Panc1 (cell line): ENCODE results near the gene PPP1R1B. TPM values are rescaled to one million over a fixed set of nuclear protein-coding genes. Genes with fewer than 3 reads are reported as not detected.

Experiments
- ATAC-seq: fragments of 200-7000 bp; cut with Tn5 transposase; 2 replicates; pipeline ENCODE4 v1.9.1; 2020; ENCODE audit warnings: mild to moderate bottlenecking, moderate library complexity
- BruUV-seq: library from RNA; stranded (reverse); fragments of 400-500 nt; replicated peaks from 2 replicates; lab custom pipeline; 2021; lab: Mats Ljungman, UMichigan
- CTCF ChIA-PET: fragments of 300-600 bp; sonication (Branson Sonifier 250); formaldehyde crosslinking; loops from one replicate; lab custom pipeline; 2022; ENCODE audit warnings: antibody characterized with exemption; lab: Charles Lee
- POLR2A ChIA-PET: fragments of 300-600 bp; sonication (Branson Sonifier 250); formaldehyde crosslinking; loops from one replicate; lab custom pipeline; 2022; ENCODE audit warnings: antibody characterized with exemption; lab: Charles Lee
- DNase-seq: peaks from one replicate; pipeline ENCODE4 v3.0.0-alpha.2; 2010; ENCODE audit warnings: low read depth, low spot score
- H3K27ac ChIP-seq: 2 replicates; pipeline ENCODE4 v1.5.1; 2011; ENCODE audit warnings: mild to moderate bottlenecking, low read length, inconsistent platforms
- H3K27me3 ChIP-seq: fragments of 200-500 bp; sonication (Bioruptor generic); 2 replicates; pipeline ENCODE4 v1.6.0; 2014; ENCODE audit warnings: low read length, inconsistent platforms; ENCODE audit not compliant: control insufficient read depth, insufficient read depth
- H3K36me3 ChIP-seq: fragments of 200-500 bp; sonication (Bioruptor generic); 2 replicates; pipeline ENCODE4 v1.5.1; 2014; ENCODE audit warnings: inconsistent platforms, mild to moderate bottlenecking, low read length, moderate library complexity; ENCODE audit not compliant: control insufficient read depth, insufficient read depth
- H3K4me1 ChIP-seq: 2 replicates; pipeline ENCODE4 v1.5.1; 2011; ENCODE audit warnings: inconsistent platforms, mild to moderate bottlenecking, low read length, moderate library complexity; ENCODE audit not compliant: control insufficient read depth, insufficient read depth
- H3K4me3 ChIP-seq, 2 experiments: 2 replicates each; pipeline ENCODE4 v1.5.1; 2011 to 2012; ENCODE audit warnings: low read depth in 2 of 2, low read length in 2 of 2, mild to moderate bottlenecking in 2 of 2, inconsistent platforms in 1 of 2, moderate library complexity in 1 of 2
- H3K9me3 ChIP-seq: fragments of 200-500 bp; sonication (Bioruptor generic); 2 replicates; pipeline ENCODE4 v1.5.1; 2014; ENCODE audit warnings: low read depth, mild to moderate bottlenecking, inconsistent platforms, low read length, moderate library complexity; ENCODE audit not compliant: control insufficient read depth, insufficient read depth
- POLR2AphosphoS5 ChIP-seq: IDR thresholded peaks from 2 replicates; pipeline ENCODE4 v1.6.1; 2012; ENCODE audit warnings: mild to moderate bottlenecking, low read depth, low read length, moderate library complexity
- SIN3A ChIP-seq: IDR thresholded peaks from 2 replicates; pipeline ENCODE4 v1.6.1; 2012; ENCODE audit warnings: low read depth, mild to moderate bottlenecking, low read length, moderate library complexity, borderline replicate concordance; ENCODE audit not compliant: insufficient read depth
- TCF7L2 ChIP-seq: IDR thresholded peaks from 2 replicates; pipeline ENCODE4 v1.6.1; 2011; ENCODE audit warnings: mild to moderate bottlenecking, low read depth, low read length, inconsistent platforms
- in situ Hi-C: cut with HindIII; loops from 2 replicates; pipeline ENCODE4 v1.10.0; 2016; ENCODE audit warnings: low sequenced_read_pairs, low pct_unique_long_range_greater_than_20kb
- intact Hi-C: fragments of 100-400 bp; cut with micrococcal nuclease; formaldehyde crosslinking; loops from one replicate; pipeline ENCODE4 v1.10.0; 2022; ENCODE audit not compliant: unreplicated experiment
- total RNA-seq: library from RNA; stranded (reverse); gene quantifications from one replicate; pipeline ENCODE4 v1.2.1, GENCODE V29; 2021; ENCODE audit not compliant: unreplicated experiment
- TF ChIP-seq, protein P1 (sequence below), 2 experiments: IDR thresholded peaks; 2 replicates each; pipeline ENCODE4 v1.6.1; 2011 to 2012; ENCODE audit warnings: low read depth in 2 of 2, control low read depth in 1 of 2, low read length in 1 of 2, mild to moderate bottlenecking in 1 of 2, moderate library complexity in 1 of 2; ENCODE audit not compliant: insufficient read depth in 1 of 2
- TF ChIP-seq, protein P2 (sequence below): fragments of 450-650 bp; IDR thresholded peaks from 2 replicates; pipeline ENCODE4 v1.5.1; 2017; ENCODE audit warnings: mild to moderate bottlenecking

PPP1R1B gene
- total RNA-seq, 1 experiment from 2014 or later = 45.7 TPM

DNA sequence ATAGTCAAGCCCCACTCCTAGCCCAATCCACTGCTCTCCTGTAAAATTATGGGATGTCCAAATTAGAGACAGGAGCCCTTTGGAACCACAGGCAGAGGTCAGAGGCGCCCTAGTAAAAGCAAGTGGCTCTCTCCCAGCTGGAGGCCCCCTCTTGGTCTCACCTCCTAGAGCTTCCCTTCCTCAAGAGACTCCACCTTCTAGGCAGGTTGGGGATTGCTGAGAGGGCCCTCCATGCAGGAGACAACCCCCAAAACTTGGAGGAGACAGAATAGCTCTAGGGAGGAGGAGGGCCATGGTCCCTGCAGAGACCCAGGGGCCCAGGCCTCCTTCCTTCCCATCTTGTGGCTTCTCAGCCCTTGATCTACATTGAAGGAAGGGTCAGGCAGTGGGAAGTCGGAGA is 48.5 kb upstream of the PPP1R1B start:
- ChIA-PET POLR2A (interaction anchor here (0.6 kb wide), 1 partner anchor 10 kb away, joined by 3 read pairs; no protein-coding TSS in a partner anchor), CTCF (no interaction called here)
- in situ Hi-C loops = no loop called here

DNA sequence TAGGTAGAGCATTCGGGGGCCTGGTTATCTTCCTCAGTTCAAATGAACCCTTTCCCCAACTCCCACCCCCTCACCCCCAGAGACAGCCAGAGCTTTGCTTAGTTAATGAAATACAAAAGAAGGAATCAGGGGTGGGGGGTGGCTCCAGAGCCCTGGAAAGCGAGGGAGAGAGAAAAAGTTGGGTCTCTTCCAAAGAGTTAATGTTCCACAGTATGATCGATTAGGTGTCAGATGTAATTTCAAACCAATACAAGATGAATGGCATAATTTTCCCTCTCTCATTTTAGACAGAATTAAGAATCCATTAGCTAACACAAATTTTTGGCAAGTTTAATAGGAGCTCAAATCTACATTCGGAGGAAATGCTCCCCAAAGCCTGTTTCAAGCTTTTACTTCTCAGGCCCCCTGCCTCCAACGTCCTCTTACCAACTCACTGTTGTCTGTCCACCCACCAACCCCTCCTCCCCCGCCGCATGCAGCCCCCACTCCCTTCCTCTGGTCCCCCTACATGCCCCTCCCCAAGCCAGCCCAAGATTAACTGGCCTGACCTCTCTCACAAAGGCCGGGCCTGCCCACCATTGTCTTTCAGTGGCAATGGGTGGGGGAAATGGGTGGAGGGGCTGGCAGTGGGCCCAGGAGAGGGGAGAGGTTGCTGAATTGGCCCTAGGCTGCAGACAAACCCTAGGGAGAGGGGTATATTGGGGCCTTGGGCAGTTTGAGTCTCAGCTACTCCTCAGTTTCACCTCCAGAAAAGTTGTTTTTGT is 47.3 kb upstream of the PPP1R1B start:
- ChIA-PET CTCF (interaction anchor here (1.1 kb wide), 1 partner anchor 32 kb away, joined by 3 read pairs; no protein-coding TSS in a partner anchor), POLR2A (no interaction called here)
- H3K4me1 ChIP-seq = no peaks in the 10 kb centered on the region
- H3K36me3 ChIP-seq = no peaks in the 10 kb centered on the region
- TF ChIP-seq SIN3A (no peak), POLR2AphosphoS5 (no peak), TCF7L2 (no peak)
- TF ChIP-seq, protein P1, sequence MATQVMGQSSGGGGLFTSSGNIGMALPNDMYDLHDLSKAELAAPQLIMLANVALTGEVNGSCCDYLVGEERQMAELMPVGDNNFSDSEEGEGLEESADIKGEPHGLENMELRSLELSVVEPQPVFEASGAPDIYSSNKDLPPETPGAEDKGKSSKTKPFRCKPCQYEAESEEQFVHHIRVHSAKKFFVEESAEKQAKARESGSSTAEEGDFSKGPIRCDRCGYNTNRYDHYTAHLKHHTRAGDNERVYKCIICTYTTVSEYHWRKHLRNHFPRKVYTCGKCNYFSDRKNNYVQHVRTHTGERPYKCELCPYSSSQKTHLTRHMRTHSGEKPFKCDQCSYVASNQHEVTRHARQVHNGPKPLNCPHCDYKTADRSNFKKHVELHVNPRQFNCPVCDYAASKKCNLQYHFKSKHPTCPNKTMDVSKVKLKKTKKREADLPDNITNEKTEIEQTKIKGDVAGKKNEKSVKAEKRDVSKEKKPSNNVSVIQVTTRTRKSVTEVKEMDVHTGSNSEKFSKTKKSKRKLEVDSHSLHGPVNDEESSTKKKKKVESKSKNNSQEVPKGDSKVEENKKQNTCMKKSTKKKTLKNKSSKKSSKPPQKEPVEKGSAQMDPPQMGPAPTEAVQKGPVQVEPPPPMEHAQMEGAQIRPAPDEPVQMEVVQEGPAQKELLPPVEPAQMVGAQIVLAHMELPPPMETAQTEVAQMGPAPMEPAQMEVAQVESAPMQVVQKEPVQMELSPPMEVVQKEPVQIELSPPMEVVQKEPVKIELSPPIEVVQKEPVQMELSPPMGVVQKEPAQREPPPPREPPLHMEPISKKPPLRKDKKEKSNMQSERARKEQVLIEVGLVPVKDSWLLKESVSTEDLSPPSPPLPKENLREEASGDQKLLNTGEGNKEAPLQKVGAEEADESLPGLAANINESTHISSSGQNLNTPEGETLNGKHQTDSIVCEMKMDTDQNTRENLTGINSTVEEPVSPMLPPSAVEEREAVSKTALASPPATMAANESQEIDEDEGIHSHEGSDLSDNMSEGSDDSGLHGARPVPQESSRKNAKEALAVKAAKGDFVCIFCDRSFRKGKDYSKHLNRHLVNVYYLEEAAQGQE (IDR thresholded peaks at IDR 0.05; ENCODE audit: insufficient read depth in 1 of 2, low read depth in 2 of 2, low read length in 1 of 2) = no peak
- TF ChIP-seq, protein P2, sequence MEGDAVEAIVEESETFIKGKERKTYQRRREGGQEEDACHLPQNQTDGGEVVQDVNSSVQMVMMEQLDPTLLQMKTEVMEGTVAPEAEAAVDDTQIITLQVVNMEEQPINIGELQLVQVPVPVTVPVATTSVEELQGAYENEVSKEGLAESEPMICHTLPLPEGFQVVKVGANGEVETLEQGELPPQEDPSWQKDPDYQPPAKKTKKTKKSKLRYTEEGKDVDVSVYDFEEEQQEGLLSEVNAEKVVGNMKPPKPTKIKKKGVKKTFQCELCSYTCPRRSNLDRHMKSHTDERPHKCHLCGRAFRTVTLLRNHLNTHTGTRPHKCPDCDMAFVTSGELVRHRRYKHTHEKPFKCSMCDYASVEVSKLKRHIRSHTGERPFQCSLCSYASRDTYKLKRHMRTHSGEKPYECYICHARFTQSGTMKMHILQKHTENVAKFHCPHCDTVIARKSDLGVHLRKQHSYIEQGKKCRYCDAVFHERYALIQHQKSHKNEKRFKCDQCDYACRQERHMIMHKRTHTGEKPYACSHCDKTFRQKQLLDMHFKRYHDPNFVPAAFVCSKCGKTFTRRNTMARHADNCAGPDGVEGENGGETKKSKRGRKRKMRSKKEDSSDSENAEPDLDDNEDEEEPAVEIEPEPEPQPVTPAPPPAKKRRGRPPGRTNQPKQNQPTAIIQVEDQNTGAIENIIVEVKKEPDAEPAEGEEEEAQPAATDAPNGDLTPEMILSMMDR = no peak
- H3K9me3 ChIP-seq = no peaks in the 10 kb centered on the region
- H3K27me3 ChIP-seq = no peaks in the 10 kb centered on the region
- no peak overlapping the region for H3K4me3 ChIP-seq
- no peak overlapping the region for H3K27ac ChIP-seq
- in situ Hi-C loops = no loop called here
- ATAC-seq (no peak), DNase-seq (no peak)
- BruUV-seq = no TSS peak
- intact Hi-C loops = no loop called here

More for the DNA sequence above, 48.5 kb upstream of the PPP1R1B start:
- TF ChIP-seq POLR2AphosphoS5 = no peak
- TF ChIP-seq, protein P2 = no peak
- TF ChIP-seq TCF7L2 = no peak
- TF ChIP-seq SIN3A = no peak
- TF ChIP-seq, protein P1 (IDR thresholded peaks at IDR 0.05; ENCODE audit: insufficient read depth in 1 of 2, low read depth in 2 of 2, low read length in 1 of 2) = no peak
- Histone ChIP-seq H3K9me3 (no peaks in the 10 kb centered on the region), H3K36me3 (no peaks in the 10 kb centered on the region), H3K27ac (no peak overlapping the region), H3K27me3 (no peaks in the 10 kb centered on the region), H3K4me3 (no peak overlapping the region), H3K4me1 (no peaks in the 10 kb centered on the region)
- no peak for DNase-seq
- intact Hi-C loops = no loop called here
- BruUV-seq = no TSS peak
- no peak for ATAC-seq
